GM12878 (cell line): ENCODE results near the gene DHRS4.

Experiments
- ASH2L ChIP-seq: fragments of 300-600, 200-600 bp; sonication (generic); IDR thresholded peaks from 2 replicates; pipeline ENCODE4 v1.6.1; 2017; ENCODE audit warnings: low read depth, mild to moderate bottlenecking, borderline replicate concordance
- ATF2 ChIP-seq: IDR thresholded peaks from 2 replicates; pipeline ENCODE4 v1.6.1; 2012; ENCODE audit warnings: low read length, inconsistent platforms
- CTCF ChIP-seq, 3 experiments: IDR thresholded peaks in 2 of 3; conservative IDR thresholded peaks in 1 of 3; 2 replicates each; pipeline ENCODE4 v1.5.1; 2011; ENCODE audit warnings: low read depth in 3 of 3, low read length in 3 of 3, mild to moderate bottlenecking in 3 of 3, control low read depth in 2 of 3, moderate library complexity in 2 of 3, inconsistent platforms in 1 of 3, mixed read lengths in 1 of 3; ENCODE audit not compliant: control insufficient read depth in 2 of 3, insufficient read depth in 1 of 3; ENCODE audit errors: extremely low read depth in 1 of 3
- EZH2 ChIP-seq: IDR thresholded peaks from 2 replicates; pipeline ENCODE4 v1.6.1; 2012; ENCODE audit warnings: low read depth, mild to moderate bottlenecking, control low read depth, inconsistent platforms, low read length, borderline replicate concordance; ENCODE audit not compliant: control insufficient read depth
- FOS ChIP-seq: IDR thresholded peaks from 3 replicates; pipeline ENCODE4 v1.6.1; 2011; ENCODE audit warnings: borderline replicate concordance; ENCODE audit not compliant: insufficient read length; ENCODE audit errors: extremely low read depth
- IKZF1 ChIP-seq: fragments of 450-650 bp; conservative IDR thresholded peaks from 2 replicates; pipeline ENCODE4 v1.6.1; 2017; ENCODE audit warnings: antibody characterized with exemption, mild to moderate bottlenecking
- NR2F1 ChIP-seq: fragments of 450-650 bp; conservative IDR thresholded peaks from 2 replicates; pipeline ENCODE4 v1.6.1; 2017; ENCODE audit warnings: mild to moderate bottlenecking
- POLR2A ChIP-seq: IDR thresholded peaks from 2 replicates; pipeline ENCODE4 v1.6.1; 2011; ENCODE audit warnings: low read depth, mild to moderate bottlenecking, low read length
- POLR2AphosphoS5 ChIP-seq: IDR thresholded peaks from 2 replicates; pipeline ENCODE4 v1.6.1; 2011; ENCODE audit warnings: mild to moderate bottlenecking, low read length, inconsistent platforms
- SREBF1 ChIP-seq: IDR thresholded peaks from 2 replicates; pipeline ENCODE4 v1.6.1; 2012; ENCODE audit warnings: mild to moderate bottlenecking, low read length

GRCh38 chr14:23926543-23926942 lies 27.0 kb upstream of the DHRS4 start:
- TF ChIP-seq NR2F1 (no peak), ATF2 (no peak), POLR2A (no peak), CTCF (IDR thresholded peaks at IDR 0.05 in 2 of 3, conservative IDR thresholded peaks at IDR 0.05 in 1 of 3; ENCODE audit: control insufficient read depth in 2 of 3, extremely low read depth in 1 of 3, insufficient read depth in 1 of 3, low read depth in 3 of 3, low read length in 3 of 3) (no peak), POLR2AphosphoS5 (no peak), ASH2L (no peak), SREBF1 (no peak), EZH2 (no peak), IKZF1 (no peak), FOS (no peak)
